Measurements from ENCODE around the gene OR6C68. TPM values are rescaled to one million over a fixed set of nuclear protein-coding genes. Genes with fewer than 3 reads are reported as not detected.

OR6C68 gene
- not detected in 2 replicates for total RNA-seq

GRCh38 chr12:55492078-55492477 lies at the start of gene OR6C68:
TSS of gene OR6C68 (plus strand) at chr12:55492378. CDS start at chr12:55492378, 0 bp downstream.

DNA sequence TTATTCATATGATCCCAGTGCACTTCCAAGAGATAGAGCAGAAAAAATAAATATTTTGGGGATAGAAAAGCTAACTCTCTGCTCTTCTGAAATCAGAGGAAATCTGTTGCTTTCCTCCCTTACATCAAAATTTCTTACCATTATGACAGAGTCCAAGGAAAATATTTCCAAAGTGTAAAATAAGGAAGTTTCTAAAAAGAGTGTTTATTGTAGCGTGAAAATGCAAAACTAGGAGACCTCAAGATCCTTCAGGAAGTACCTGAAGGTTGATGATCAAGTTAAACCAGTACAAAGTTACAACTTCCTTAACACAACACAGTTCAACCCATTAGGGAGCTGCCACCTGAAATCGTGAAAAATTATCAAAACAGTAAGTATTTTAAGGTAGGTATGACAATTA lies 48.4 kb upstream of the OR6C68 start, which contains the start of gene OR6C2:
Gene OR6C2 (plus strand): TSS at position 301 of the 400 bp plus-strand sequence. CDS start 8,138 bp downstream, outside the sequence.

DNA sequence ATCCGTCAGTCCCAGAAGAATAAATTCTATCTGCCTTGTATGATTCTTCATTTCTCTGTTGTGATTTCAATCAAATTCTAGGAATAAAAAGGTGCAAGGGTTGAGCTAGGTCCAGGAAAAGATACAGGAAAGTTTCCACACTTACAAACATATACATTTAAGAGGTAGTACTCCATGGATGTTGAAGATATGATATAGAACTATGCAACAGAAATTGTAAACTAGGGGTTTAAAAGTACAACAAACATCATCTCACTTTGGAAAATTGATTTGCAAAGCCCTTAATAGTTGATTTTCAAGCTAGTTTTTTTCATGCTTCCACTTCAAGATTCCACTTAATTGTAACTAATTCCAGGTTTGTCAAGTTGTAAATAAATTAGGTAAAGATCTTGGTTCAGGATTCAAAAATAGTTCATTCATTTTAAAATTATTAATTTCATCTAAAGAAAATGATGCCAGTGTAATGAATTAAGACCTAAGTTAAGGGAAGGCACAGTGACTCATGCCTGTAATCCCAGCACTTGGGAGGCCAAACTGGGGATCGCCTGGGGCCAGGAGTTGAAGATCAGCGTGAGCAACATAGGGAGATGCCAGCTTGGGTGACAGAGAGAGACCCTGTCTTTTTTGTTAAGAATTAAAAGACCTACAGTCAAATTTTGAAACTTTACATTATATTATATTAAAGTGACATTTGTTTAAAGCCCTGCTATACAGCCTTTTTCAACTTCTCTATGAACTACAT lies 21.9 kb upstream of the OR6C68 start, which contains the start of gene OR6C70:
Gene OR6C70 (minus strand): TSS at position 51 of the 742 bp plus-strand sequence. CDS start 0 bp downstream, at position 51.

Other genes with a start within 250 kb of the OR6C68 start
- not detected in 2 replicates for gene OR6C74, start 247.8 kb upstream of the OR6C68 start, total RNA-seq
- gene OR6C6, start 195.8 kb upstream of the OR6C68 start, total RNA-seq = not detected in 2 replicates
- not detected in 2 replicates for gene OR6C1, start 178.0 kb upstream of the OR6C68 start, total RNA-seq
- not detected in 2 replicates for gene OR6C3, start 161.6 kb upstream of the OR6C68 start, total RNA-seq
- gene OR6C75, start 129.4 kb upstream of the OR6C68 start, total RNA-seq = not detected in 2 replicates
- not detected in 2 replicates for gene OR6C65, start 91.8 kb upstream of the OR6C68 start, total RNA-seq
- gene OR6C76, start 66.1 kb upstream of the OR6C68 start, total RNA-seq = not detected in 2 replicates
- gene OR6C2, start 48.3 kb upstream of the OR6C68 start, total RNA-seq = not detected in 2 replicates
- gene OR6C70, start 22.2 kb upstream of the OR6C68 start, total RNA-seq = not detected in 2 replicates
- not detected in 2 replicates for gene OR6C4, start 57.2 kb downstream of the OR6C68 start, total RNA-seq
- gene OR2AP1, start 80.1 kb downstream of the OR6C68 start, total RNA-seq = not detected in 2 replicates
- gene OR10P1, start 144.5 kb downstream of the OR6C68 start, total RNA-seq = not detected in 2 replicates
- gene ITGA7, start 215.5 kb downstream of the OR6C68 start, total RNA-seq = 89.7 and 106 TPM in 2 replicates
- 128 and 131 TPM in 2 replicates for gene BLOC1S1, start 223.7 kb downstream of the OR6C68 start, total RNA-seq
- gene RDH5, start 228.0 kb downstream of the OR6C68 start, total RNA-seq = 33.4 and 34.8 TPM in 2 replicates
- 1,975 and 2,145 TPM in 2 replicates for gene CD63, start 236.6 kb downstream of the OR6C68 start, total RNA-seq